ENCODE results near the gene ZBTB39.
"Not testable (repeated sequence)": the region's sequence is repeated elsewhere in the genome, so short reads cannot be mapped to it uniquely, and the experiment has no call there.

ZBTB39 gene

DNA sequence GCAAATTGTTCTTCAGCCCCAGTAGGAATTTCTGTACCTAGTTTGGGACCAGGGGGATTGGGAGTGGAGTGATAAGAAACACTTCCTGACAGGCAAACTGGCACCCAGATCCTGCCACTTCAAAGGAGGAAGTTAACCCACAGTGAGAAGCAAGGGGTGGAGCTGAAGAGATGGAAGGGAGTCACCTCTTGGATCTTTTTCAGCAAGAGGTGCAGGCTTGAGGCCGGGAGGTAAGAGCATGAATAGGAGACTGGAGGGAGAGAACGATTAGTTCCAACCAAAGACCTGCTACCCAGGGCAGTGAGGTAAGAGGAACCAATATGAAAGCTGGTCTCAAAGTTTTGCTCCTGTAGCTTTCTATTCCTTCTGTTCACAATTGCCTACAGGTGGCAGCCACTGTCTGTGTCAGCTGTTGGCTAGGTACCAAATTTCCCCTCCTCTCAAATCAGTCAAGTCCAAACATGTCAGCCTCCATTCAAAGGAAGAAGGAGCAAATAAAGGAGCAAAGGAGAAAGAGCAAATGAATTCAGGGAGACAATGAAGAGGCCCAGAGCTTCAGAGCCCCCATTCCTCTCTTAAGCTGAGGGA, 24.9 kb upstream of the ZBTB39 start:
- DNase-seq (ENCODE audit: low read depth in 2 of 2, low spot score in 1 of 2) = no peak

DNA sequence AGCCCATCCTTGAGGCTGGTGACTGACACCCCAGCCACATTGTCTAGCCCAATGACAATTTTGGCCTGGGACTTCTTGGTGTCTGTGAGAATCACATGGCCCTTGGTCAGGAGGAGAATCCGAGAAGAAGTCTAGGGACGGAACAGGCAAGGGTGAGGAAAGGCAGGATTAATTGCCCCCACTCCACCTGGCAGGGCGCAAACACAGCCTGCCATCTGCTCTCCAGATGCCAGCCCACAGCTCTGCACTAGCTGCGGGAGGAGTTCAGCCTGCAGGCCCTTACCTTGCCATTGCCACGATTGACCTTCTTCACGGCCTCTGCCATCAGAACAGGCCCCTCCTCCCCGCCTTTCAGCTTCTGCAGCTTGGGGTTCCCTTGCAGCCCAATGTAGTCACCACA, 23.1 kb upstream of the ZBTB39 start:
- DNase-seq (ENCODE audit: low read depth in 2 of 2, low spot score in 1 of 2) = no peak

DNA sequence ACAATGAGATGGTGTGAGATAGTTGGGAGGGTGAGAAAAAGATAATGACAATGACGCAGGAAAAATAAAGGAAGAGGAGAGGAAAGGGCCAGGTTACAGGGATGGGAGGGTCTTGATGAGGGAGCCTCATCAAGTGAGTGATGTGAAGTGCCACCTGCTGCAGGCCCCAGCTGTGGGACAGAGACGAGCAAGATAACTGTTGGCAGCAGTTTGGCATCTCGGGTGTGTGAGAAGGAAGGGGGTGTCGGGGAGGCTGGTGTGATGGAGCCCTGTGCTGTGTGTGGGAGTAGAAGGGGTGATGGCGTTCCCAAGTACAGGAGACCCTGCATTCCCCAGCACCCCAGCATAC, 21.4 kb upstream of the ZBTB39 start:
- no peak for DNase-seq (ENCODE audit: low read depth in 2 of 2, low spot score in 1 of 2)

DNA sequence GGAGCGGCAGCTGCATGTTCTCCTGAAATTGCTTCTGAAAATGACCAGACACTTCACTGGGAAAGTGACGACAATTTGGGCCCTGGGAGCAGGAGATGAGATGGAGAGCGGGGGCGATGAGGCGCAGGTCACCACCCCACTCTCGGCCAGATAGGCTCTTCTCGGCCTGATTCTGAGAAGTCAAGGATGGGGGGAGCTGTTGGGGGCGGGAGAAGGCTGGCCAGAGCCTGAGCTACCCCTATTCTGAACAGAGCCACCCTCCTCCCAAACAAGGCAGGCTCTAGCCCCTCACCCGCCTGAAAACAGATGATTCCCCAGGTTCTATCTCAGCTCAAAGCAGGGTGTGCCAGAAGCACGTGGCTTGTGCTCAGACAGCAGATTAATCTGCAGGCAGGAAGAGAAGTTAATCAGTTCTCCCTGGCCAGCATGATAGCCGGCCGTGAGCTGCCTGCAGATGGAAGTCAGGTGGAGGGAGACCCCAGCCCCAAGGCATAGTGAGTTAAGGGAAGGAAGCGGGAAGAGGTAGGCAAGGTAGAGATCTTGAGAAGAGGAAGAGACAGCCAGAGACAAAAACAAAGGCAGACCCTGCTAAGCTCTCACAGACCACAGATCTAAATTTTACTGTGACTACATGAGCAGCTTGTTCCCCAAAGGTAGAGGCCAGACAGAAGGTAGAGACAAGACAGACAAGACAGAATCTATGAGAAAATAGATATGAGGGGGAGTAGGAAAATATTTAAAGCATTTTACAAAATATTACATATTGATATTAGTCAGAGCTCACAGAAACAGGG, 20.9 kb upstream of the ZBTB39 start:
- DNase-seq (ENCODE audit: low read depth in 2 of 2, low spot score in 1 of 2) = no peak

DNA sequence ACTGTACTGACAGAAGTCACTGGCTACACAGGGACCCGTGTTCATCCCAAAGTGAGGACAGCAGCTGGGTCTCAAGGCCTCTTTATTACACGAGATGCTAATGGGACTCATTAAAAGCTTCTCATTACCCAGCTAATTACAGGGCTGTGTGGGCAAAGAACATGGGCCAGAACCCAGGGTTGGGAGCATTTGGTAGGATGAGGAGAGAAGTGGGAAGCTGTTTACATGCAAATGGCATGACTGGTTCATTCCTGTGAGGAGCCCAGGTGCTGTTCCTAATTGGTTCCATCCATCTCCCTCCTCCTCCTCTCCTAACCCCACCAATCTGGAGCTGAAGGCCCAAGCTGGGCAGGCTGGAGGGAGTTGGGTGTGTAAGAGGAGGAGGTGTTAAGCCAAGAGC, 18.9 kb upstream of the ZBTB39 start:
- DNase-seq (ENCODE audit: low read depth in 2 of 2, low spot score in 1 of 2) = no peak

DNA sequence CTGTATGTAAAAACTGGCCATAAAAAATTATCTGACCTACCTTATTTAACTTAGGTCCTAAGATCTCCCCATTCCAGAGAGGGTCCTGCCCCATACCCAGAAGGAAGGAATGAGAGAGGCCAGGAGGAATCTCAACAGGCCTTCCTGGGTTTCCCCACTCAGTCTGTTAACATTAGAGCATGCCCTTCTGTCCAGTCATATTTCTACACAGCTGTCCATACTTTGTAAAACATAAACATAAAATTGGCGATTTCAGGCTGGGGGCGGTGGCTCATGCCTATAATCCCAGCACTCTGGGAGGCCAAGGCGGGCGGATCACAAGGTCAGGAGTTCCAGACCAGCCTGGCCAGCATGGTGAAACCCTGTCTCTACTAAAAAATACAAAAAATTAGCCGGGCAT, 16.0 kb upstream of the ZBTB39 start:
- DNase-seq (ENCODE audit: low read depth in 2 of 2, low spot score in 1 of 2) = not testable (repeated sequence)

DNA sequence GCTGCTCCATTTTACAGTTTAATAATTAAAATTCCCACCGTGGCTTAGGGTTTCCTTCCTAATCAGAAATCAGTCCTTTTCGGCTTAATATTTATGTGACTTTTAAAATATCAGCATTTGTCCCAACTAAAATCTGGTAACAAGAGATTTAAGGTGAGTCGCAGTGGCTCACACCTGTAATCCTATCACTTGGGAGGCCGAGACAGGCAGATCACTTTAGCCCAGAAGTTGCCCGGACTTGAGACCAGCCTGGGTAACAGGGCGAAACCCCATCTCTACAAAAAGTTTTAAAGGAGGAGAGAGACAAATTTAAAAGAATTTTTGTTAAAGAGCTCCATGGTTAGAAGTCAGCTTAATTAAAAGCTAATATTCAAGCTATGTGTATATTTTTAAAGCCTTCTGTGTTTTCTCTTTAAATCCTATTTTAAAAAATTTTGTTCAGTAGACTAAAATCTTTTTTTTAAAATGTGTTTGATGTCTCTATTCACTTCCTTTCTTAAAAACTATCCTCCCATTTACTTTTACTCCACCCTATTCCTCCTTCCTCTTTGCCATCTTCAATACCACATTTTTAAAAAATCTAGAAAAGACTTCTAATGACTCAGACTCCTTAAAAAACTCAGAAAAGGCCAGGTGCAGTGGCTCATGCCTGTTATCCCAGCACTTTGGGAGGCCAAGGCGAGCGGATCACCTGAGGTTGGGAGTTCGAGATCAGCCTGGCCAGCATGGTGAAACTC, 13.8 kb upstream of the ZBTB39 start:
- no peak for DNase-seq (ENCODE audit: low read depth in 2 of 2, low spot score in 1 of 2)

DNA sequence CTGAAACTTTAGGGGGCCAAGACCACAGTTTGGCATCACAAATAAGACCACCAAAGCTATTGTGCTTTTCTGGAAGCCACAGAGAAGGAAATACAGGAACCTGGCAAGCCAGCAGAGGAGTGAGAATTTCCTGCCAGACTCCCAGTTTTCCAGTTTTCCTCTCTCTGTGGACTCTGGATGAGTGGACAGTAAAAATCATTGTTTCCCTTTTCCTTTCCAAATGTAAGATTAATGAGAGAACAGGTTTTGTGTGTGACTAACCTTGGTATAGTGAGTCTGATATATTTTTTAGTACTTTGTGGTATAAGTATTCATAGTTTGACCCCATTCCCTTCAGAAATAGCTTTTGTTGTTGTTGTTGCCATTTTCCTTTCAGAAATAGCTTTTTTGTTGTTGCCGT, 12.6 kb upstream of the ZBTB39 start:
- DNase-seq (ENCODE audit: low read depth in 2 of 2, low spot score in 1 of 2) = no peak

DNA sequence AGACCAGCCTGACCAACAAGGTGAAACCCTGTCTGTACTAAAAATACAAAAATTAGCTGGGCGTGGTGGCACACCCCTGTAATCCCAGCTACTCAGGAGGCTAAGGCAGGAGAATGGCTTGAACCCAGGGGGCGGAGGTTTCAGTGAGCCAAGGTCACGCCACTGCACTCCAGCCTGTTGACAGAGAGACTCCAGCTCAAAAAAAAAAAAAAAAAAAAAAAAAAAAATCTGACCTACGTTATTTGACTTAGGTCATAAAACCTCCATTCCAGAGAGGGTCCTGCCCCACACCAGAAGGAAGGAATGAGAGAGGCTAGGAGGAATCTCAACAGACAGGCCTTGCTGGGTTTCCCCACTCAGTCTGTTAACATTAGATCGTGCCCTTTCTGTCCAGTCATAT, 12.0 kb upstream of the ZBTB39 start:
- not testable (repeated sequence) for DNase-seq (ENCODE audit: low read depth in 2 of 2, low spot score in 1 of 2)

DNA sequence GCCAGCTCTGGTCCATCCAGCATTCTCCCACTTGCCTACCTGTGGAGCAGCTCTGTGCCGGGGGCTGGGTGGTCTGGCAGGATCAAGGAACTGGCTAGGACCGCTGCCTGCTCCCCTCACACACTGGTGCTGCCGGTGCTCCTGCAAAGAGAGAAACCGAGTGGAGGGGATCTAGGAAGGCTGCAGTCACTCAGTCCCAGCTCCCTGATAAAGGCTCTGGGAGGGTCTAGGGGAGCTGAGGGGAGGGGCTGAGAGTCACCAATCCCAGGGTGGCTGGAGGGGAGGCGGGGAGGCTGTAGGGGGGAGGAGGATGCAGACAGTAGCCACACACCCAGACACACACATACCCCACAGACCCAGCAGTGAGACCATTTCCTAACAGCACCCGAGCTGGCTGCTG, 10.0 kb upstream of the ZBTB39 start, which contains the start of gene TAC3:
Gene TAC3 (minus strand): TSS at position 182 of the 400 bp plus-strand sequence. CDS start 732 bp downstream, outside the sequence.
- no peak for DNase-seq (ENCODE audit: low read depth in 2 of 2, low spot score in 1 of 2)

DNA sequence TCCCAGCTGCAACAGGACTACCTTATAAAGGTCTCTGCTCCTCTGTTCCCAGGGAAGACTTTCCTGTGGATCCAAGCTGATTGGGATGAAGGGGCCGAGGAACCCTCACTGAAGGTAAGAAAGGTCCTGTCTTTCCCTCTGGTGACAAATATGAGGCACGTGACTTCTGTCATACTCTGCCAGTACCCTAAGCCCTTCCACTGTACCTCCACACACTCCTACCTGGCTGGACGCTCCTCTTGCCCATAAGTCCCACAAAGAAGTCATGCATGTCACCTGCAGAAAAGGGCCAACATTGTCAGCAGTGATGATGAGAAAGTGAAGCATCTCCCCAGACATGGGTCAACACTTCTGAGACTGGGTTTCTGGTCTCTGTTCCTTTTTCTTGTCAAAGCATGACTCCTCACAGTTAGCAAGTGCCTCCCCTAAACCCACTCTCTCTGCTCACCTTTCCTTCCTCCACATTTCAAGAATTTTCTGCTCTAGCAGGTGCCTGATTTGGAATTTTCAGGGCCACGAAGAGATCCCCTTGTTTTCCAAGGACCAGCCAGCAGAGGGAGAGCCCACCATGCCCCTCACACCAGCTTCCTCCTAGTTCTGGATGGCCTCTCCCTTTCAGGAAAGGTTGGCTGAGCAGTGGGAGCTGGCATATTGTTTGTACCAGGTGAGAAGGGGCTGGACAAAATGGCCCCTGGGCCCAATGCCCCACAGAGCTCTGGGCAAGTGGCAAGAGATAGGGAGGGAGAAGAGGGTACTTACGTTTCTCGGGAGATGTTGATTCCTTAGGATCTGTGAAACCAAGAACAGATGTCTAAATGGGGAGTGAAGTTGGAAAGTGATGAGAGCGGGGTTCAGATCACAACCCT, 6.5 kb upstream of the ZBTB39 start:
- DNase-seq (ENCODE audit: low read depth in 2 of 2, low spot score in 1 of 2) = no peak

DNA sequence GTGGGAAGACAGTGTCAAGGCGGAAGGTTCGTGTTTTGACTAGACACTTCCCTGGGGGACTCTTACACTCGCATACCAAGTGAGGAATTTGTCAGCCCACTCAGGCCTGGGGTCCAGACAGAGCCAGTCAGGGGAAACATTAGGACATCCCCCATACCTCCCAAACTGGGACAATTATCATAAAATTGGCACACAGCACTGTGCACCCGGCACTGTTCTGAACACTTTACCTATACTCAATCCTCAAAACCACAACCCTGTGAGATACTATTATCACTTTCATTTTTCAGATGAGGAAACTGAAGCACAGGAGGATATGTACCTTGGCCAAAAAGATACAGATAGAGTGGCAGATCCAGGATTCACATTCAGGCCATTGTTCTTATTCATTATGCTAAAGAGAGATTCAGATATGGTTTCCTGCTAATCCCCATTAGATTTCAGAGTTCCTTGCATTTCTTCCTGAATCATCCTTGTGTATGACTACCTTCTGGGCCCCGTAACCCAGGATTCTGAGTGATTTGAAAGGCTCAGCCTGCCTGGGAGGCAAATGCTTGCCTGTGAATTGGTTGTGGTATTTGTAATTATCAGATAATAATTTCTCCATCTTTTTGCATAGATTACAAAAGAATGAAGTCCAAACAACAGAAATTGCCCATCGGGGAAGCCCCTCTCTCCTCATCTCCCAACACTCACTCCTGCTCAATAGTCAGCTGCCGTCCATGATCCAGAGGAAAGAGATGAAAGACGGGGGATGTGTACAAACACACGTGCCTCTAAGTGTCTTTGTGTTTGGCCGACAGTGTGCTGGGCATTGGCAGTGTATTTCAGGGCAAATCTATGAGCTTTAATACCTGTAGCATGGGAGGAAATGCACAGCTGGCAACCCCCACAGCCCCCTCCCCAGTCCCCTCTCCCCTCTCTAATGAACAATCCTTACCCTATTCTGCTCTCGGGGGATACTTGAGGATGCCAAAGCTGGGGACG, 5.4 kb upstream of the ZBTB39 start:
- DNase-seq (ENCODE audit: low read depth in 2 of 2, low spot score in 1 of 2) = no peak

DNA sequence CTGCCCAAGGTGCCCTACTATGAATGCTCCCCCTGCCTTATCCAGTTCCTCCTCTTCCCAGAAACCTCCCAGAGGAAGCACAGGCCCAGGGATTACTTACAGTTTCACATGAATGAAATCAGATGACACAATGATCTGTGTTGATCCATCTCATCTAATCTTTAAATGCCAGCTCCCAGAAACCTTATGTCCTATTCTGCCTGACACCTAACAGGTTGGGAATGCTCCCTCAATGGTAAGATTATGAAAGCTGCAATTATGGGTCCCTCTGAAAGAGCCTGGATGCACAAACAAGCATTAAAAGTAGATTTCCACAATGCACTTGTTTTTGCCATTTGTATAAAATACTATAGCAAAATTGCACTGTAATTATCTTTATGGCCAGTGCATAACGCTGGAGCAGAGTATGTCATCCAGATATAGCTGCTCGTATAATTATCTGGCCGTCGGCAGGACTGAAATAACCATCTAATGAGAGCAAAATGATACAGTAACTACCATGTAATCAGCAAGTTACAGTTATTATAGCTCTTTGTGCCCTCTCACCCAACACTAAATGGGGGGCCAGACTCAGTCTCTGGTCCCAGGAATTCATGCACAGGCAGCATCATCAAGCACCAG, 4.4 kb upstream of the ZBTB39 start:
- DNase-seq (ENCODE audit: low read depth in 2 of 2, low spot score in 1 of 2) = no peak

DNA sequence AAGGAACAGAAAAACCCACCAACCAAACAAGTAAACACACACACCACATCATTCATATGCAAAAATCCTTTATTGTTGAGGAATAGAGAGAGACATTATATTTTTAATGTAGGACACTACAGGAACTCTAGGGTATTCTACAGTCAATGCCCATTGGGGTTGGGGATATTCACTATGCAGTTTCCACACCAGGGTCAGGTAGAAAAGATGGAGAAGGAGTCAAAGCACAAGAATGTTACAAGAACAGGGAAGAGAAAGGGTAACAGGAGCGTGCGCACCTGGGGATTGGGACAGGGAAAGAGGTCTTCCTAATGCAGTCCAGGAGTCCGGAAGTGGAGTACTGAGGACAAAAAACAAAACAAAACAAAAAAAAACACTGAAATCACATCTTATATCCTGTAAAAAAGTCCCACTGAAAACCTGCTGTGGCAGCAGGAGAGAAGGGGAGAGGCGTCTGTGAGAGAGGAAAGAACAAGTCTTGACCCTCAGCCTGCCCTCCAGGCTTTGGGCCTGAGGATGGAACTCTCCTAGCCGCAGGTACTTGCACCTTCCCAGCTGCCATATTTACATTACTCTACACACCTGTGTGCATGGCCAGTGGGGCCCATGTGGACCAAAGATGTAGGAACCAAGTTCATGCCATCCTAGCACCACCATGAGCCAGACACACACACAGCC, 3.7 kb upstream of the ZBTB39 start:
- no peak for DNase-seq (ENCODE audit: low read depth in 2 of 2, low spot score in 1 of 2)

DNA sequence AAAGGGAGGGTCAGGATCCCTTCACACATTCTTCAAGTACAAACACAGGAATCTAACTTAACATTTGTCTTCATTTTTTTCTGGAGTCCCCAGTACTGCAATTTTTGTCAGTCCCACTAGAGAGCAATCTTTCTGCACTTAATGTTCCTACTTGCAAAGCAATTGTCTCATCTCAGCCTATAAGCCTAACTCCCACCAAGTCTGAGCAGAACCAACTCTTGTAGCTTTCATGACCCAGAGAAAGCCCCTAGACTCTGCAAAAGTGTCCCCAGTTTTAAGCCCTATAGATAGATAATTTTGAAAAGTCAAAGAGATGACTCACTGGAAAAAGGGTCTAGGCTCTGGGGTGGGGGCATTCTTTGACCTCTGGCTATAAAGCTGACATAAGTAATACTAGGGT, 1.8 kb upstream of the ZBTB39 start:
- DNase-seq (ENCODE audit: low read depth in 2 of 2, low spot score in 1 of 2) = no peak

DNA sequence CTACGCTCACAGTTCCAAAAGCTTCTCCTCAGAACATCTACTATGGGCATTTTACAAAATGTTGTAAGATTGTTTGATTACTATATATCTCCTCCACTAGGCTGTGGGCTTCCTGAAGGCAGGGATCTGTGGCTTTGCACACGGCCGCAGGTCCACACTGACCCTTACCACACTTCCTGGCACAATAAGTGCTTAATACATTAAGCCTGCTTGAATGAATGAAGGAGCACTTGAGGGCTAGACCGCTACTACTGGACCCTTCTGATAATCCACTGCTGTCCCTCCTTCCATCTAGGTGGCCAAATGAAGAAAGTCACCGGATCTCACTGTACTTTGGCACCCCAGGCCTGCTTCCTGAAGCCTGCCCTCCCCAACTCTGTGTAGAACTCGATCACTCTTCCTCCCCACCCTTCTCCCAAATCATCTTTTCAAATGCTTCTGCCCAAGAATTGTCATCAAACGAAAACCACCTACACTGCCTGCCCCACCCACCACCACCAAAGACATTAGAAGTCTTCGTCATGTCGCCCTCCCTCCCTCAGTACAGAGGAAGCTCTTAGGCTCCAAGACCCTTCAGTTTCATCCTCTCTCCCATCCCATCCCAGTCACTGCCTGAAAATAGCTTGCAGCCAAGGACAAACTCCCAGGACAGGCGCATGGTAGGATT, 596 bp upstream of the ZBTB39 start:
- DNase-seq (ENCODE audit: low read depth in 2 of 2, low spot score in 1 of 2) = no peak

DNA sequence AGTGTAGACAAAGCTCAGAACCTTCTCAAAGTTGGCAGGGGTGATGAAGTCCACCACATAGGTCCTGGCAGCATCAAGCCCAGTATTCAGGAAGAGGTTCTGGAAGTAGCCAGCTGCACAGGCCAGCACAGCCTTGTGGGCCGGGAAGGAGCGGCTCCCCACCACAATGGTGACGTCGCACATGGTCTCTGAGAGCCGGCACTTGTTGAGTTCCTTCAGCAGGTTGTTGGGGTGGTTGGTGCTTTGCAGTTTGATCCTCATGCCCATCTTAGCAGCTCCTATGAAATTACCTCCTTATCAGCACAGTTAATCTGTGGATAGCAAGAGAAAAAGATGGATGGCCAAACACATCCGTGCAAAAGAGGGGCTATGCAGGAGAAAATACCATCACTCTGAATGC, 1.7 kb downstream of the ZBTB39 start:
- no peak for DNase-seq (ENCODE audit: low read depth in 2 of 2, low spot score in 1 of 2)

DNA sequence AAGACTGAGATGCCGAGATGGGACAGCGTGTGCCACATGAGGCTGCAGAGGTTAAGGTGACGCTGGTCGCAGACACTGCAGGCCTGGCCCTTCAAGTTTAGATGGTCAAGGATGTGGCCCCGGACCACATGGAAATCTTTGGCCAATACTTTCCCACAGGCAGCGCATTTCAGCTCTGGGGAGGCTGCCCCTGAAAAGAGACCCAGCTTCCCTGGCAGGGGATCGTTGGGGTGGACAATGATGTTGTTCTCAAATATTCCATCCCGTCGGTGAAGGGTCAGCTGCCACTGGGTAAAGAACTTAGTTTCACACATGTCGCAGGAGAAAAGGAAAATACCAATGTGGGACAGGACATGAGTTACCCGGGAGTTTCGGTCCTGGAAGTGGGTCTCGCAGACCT, 3.0 kb downstream of the ZBTB39 start:
- no peak for DNase-seq (ENCODE audit: low read depth in 2 of 2, low spot score in 1 of 2)
